ENCODE data around the gene NTRK1.

- no peak for TF ChIP-seq CTCF (IDR thresholded peaks at IDR 0.05)
- TF ChIP-seq POLR2A (IDR thresholded peaks at IDR 0.05) = no peak
Observed at GRCh38 chr1:156905176-156905575, 44.5 kb downstream of the NTRK1 start.
